GM19463 (cell line): ENCODE measurements around the gene NDUFS6.
"Not testable (repeated sequence)": the region's sequence is repeated elsewhere in the genome, so short reads cannot be mapped to it uniquely, and the experiment has no call there.

Source experiments
- ATAC-seq: cut with Tn5 transposase; IDR thresholded peaks from one replicate; pipeline ENCODE4 v1.9.1; 2021; ENCODE audit warnings: mild to moderate bottlenecking, moderate library complexity; ENCODE audit not compliant: unreplicated experiment

The NDUFS6 gene

DNA sequence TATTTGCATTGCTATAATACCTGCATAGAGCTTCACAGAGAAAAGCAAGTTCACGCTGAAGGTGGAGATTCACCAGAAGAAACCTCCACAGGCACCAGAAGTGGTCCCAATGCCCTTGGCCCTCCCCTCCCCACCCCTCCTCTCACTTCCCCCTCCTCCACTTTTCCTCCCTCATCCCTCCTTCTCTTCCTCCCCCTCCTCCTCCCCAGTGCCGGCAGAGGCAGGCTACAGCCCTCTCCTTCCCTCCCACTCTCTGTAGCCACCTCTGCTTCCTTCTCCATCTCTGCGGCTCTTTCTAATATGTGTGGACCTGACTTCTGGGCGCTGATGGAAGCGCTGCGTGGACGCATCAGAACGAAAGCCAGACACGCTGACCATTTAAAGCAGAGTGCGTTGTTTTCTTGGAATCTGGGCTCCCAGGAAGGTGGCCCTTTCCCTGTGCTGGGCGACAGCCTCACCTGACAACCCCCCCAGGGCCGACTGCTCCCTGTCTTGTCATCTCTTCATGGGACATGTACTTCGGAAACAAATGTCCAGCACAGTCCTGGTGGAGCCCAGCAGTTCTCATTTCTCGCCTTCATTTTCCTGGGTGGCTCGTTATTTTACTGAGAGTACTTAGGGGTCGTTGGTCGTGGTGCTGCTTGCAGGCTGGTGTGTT is 29.5 kb downstream of the NDUFS6 start:
- no peak for ATAC-seq

DNA sequence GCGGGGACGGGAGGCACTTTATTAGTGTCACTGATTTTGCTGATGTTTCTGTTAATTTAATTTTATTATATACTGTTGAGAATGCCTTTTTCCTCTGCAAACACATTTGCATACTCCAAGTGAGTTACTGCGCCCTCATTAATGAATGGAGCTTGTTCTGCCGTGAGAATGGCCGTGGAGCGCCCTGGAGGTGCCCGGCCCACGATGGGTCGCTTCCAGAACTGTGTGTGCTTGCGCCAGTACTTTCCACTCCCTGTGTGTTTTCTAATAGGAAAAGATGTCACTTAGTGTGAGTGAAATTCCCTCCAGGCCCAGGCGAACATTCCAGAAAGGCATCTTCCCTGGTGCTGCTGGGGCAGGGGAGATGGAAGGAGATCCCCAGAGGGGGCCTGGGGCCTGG is 30.1 kb downstream of the NDUFS6 start:
- ATAC-seq = no peak

DNA sequence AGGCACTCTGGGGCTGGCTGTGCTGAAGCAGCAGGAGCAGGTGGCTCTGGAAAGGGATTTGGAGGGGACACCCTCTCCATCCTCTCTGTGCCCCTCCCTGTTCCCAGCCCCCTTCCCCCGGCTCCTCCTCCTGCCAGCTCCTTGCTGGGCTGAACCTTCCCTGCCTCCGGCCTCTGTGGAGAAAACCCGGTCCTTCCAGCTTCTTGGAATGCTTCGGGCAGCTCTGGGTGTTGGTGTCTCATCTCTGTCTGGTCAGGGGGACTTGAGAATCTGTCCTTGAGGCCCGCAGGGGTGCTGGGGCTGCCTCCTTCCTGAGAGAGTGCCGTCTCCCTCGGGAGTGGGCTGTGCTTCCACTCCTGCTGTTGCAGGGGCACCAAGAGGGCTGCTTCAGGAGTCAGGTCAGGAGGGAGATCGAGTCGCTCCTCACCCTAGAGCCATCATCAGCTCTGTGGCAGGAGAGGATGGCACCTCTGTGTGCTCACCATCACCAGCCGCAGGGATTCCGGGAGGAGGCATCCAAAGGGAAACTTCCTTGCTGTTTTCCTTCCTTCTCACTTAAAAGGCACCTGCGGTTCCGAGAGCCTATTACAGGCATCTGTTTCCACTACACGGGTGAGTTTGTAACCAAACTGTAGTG is 30.6 kb downstream of the NDUFS6 start:
- no peak for ATAC-seq

DNA sequence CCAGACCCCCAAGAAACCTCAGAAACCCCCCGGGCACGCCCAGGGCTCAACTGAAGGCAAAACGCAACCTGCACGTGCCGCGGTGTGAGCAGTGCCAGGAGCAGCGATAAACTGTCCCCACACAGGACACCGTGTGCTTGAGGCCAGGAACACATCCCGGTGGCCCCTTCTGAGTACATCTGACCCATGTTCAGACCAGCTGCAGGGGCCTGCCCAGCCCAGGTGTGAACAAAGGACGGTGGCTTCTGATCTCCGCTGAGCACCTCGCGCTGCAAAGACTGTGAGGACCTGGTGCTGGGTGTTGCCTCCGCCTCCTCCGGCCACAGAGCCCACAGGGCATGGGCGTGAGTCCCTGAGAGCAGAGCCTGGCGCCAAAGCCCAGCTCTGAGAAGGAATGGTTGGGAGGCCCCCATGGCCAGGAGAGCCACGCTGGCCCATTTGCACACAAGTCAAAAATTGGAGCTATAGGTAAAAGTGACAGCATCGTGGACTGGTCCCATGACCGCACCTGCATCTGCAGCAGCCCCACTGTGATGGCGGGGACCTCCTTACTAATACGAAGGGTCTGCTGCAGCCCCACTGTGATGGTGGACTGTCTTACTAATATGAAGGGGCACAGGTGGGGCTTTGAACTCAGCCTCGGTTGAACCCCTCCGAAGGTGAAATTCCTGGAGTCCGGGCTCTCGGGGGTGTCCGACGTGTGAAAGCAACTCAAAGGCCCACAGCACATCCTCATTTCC is 31.5 kb downstream of the NDUFS6 start:
- no peak for ATAC-seq

DNA sequence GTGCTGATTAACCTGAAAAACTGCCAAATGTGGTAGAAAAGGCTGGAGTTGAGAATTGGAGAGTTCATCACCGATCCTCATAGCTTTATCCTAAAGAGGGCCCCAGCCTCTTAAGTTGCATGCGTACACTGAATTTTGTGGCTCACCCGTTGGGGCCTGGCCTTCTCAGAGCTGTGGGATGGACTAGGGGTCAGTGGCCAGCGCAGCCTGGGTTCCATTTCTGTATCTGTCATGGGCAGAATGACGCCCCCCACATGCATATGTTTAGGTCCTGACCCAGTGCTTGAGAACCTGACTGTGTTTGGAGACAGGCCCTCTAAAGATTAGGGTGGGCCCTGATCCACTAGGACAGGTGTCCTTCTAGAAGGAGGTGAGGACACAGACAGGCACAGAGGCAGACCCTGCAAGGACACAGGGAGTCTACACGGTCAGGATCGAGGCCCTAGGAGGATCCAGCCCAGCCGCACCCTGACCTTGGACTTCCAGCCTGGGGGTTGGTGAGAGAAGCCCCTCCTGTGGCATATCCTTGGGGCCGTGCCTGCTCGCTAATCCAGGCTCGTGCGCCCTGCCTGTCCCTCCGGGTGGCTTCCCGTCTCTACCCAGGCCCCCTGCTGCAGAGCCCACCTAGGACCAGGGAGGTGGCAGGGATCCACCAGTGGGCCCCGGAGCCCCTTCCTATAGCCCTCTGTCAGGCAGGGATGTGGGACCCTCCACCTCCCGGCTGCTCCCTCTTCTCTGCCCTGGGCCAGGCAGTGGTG is 32.2 kb downstream of the NDUFS6 start:
- ATAC-seq = no peak

DNA sequence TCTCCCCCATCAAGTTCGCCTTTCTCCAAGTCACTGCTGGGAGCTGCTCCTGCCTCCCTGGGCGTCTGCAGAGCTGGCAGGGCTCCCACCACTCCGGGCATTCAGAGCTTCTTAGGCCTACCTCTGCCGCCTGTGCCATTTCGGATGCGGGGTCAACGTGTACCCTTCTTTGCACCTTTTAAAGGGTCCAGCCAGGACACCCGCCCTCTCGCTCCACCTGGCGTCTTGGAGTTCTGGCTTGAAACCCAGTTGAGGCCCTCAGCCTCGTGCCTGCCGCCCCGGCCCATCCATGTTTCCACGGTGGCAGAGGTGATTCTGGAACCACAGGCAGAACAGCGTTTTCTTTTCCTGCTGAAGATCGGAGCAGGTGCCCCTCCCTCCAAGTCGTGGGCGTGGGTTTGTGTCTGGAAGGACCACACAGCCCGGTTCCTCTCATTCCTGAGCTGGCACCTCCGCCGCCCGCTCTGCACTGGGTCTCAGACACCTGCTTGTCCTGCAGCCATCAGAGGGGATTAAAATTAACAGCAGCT is 32.9 kb downstream of the NDUFS6 start:
- no peak for ATAC-seq

DNA sequence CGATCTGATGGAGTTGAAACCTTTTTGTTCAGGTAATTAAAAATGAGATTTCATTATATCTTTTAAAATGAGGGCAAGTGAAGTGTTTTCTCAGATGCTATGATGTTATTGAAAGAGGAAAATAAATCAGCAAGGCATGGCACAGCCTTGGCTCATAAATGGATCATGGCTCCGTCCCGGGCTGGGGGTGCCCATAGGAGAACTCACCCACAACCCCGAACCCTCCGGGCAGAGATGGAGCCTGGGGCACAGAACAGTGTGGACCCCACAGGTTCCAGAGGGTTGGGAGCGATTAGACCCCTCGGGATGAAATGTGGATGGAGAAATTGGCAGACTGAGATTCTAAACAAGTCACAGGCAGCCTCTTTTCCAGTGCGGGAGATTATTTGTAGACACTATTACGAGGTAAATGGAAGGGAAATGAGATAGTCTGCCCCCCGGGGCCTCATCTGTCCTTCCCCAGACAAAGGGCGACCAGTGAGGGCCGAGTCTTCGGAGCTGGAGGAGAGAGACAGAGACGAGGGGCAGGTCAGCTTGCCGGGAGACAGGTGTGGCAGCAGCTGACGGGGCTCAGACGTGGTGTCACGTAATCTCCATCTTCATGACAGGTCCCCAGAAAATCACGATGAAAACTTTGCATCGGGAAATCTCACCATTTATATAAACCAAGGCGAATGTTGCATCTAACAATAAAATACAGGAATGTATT is 33.7 kb downstream of the NDUFS6 start:
- no peak for ATAC-seq

DNA sequence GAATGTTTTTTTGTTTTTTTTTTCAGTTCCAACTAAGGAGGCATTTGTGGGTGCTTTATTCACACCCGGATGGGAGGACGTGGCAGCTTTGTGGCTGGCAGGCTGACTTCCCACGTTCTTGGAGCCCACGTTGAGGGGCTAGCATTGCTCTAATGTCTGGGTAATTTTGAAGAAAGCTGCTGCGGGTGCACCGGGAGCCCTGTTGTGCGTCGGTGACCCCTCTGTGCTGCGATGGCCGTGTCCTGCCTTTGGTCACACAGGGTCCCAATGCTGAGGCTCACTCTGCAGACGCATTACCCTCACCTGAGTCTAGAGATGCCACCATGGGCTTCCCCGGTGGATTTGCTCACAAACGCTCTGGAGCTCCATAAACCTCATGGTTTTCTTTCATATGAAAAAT is 34.2 kb downstream of the NDUFS6 start:
- no peak for ATAC-seq

DNA sequence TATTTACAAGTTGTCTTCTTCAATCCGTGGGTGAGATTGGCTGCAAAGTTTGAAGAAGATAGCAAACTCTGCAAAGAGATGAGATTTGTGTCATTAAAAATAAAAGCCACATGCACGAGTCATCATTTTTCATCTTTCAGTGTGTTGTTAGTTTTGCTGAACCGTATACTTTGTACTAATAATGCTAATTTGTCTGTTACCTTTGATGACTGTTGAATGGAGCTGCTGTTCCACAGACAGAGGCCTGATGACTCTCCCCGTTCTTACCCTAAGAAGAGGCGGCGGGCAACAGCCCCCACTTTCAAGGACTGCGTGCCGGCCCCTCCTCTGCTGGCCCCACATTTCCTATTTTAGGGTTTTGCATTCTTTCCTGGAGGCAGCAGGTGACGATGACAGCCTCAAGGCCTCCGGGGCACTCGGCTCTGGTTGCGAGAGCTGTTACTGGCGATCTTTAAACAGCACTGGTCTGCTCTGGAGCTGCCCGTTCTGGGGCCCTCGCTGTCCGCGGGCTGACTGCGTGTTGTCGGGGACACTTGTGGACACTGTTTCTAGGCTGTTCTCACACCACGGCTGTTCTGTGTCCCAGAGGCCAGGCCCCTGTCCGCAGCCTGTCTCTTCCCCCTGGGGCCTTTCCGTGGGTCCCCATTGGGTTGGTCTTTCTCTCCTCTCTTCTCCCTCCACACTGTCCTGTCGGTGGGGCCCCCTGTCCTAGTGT is 35.1 kb downstream of the NDUFS6 start:
- no peak for ATAC-seq

DNA sequence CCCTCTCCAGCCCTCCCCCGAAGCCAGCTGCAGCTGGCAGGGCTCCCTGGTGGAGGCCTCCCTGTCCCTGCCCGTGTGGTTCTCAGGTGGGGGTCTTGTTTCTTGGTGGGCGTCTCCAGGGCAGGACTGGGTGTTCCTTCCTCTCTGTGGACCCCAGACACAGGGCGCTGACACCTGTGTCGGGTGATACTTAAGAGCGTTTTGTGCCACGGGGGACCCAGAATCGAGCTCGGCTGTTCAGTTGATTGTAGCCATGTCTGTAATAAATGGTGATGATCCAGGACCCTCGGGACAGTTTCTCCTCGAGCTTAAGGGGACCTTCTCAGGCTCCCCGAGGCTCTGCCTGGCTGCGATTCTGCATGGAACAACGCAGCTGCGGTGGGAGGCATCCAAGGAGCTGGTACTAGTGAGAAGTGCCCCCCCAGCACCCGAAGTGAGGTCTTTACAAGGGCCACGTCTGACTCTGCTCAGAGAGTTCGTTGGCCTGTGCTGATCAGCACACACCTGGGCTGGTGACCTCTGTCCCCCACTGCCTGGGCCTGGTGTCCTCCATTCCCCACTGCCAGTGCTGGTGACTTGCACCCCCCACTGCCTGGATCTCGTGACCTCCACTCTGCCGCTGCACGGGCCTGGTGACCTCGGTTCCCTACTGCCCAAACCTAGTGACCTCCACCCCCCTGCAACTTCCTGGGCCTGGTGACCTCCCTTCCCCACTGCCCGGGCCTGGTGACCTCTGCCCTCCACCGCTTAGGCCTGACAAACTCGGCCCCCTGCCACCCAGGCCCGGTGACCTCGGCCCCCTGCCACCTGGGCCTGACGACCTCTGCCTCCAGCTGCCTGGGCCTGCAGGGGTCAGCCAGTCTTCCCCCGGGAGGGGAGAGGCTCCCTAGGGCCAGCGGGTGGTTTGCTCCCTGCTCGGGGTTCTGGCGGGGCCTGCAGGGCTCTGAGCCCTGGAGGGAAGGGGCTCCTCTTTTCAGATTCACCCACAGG is 36.0 kb downstream of the NDUFS6 start:
- no peak for ATAC-seq

DNA sequence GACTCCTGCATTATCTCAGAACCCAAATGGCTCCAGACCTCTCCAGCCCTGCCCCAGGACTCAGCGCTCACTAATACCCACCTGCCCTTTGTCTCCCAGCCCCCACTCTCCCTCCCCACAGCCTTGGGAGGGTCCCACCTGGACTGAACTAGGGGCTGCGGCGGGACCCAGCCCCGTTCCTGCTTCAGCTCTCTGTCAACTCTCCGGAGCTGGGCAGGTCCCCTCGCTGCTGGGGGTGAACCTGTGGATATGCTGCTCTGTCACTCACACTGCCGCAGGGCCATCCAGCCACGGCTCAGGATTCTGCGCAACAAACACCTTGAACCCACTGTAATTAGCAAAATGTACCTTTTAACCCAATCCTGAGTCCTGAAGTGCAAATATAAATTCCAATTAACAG is 36.8 kb downstream of the NDUFS6 start:
- ATAC-seq = no peak

DNA sequence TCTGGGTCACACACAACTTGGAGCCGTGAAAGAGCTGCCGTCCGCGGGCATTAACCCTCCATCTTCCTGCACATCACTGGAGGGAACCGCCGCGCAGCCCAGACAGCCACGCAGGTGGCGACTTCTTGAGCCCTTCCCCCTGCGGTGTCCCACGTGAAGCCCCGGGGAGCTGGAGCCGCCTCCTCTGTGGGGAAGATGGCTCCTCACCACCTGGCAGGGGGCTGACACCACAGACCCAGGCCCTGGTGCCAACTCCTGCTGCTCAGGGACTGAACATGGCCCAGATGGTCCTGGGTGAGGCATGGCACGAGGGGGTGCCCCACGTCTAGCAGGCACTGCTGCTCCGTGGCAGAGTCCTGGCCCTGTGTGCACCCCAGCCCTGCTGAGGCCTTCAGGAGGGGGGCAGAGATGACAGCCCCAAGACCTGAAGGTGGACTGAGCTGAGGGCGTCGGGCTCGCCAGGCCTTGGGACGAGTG is 38.9 kb downstream of the NDUFS6 start:
- ATAC-seq = no peak

DNA sequence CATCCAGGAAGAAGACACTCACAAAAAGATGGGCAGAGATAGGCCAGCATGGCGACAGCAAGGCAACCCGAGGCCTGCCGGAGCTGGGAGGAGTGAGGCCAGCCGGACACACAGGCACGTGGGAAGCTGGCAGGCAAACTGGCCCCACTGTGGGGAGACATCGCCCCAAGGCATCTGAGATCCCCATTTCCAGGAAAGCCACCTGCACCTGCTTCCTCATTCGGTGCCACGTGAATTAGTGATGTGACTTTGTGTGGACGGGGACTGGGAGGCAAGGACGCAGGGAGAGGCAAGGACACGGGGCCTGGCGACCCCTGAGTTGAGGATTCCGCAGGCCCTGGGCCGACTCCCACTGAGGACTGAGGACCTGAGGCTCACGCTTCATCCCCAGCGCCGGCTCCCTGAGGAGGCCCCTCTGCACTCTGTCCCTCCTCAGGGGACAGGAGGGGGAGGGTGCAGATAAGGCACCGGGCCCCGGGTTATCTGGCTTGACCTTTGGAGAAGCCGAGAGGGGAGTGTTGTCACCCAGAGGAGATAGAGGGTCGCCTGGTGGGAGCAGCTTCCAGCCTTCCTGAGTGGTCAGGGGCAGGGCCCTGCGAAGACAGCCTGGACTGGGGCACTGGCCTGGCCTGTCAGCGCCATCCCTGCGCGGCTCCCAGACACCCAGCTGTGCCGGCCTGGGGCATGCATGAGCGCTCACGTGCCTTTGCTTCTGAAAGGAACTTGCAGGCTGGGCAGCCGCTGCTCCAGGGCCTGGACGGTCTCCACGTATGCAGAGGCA is 39.7 kb downstream of the NDUFS6 start:
- no peak for ATAC-seq

DNA sequence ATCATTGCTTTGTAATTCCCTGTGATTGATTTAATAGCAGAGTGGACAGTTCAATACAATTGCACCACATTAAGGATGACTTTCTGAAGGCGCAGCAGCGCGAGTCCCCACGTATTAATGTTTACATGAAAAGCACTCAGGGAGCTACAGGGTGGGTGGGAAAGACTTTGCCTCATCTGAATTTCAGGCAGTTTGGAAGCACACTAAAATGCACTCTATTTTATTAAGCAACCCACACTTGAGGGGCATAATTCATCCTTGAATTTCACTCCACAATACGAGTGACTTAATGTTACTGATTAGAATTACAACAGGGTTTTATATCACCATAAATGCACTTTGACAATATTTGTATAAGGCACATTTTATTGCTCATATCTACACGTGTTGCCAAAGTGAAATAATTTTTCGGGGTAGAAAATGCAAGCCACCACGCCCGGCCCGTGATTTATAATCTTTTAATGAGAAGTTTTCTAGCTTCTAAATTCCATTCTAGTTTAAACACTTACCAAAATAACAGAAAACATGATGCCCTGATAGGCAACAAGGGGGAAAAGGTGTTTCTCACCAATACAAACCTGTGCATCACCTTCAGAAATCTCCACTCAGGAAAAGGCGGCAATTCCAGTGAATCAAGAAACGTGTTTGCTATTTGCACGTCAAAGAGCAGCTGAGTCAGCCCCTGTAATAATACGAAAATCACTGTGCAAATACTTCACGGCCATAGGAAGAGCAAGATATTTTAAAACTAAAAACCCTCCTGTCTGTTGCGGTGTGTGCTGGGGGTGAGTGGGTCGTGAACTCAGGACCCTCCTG is 41.0 kb downstream of the NDUFS6 start:
- ATAC-seq = no peak

DNA sequence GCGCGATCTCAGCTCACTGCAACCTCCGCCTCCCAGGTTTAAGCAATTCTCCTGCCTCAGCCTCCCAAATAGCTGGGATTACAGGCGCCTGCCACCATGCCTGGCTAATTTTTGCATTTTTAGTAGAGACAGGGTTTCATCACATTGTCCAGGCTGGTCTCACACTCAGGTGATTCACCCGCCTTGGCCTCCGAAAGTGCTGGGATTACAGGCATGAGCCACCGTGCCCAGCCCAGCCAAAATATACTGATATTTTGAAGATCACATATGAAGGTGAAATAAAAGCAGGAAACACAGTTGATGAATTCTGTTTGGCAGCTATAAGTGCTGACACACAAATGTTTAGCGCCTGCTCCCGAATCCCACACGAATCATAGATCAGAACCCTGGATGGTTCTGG is 42.6 kb downstream of the NDUFS6 start:
- not testable (repeated sequence) for ATAC-seq

DNA sequence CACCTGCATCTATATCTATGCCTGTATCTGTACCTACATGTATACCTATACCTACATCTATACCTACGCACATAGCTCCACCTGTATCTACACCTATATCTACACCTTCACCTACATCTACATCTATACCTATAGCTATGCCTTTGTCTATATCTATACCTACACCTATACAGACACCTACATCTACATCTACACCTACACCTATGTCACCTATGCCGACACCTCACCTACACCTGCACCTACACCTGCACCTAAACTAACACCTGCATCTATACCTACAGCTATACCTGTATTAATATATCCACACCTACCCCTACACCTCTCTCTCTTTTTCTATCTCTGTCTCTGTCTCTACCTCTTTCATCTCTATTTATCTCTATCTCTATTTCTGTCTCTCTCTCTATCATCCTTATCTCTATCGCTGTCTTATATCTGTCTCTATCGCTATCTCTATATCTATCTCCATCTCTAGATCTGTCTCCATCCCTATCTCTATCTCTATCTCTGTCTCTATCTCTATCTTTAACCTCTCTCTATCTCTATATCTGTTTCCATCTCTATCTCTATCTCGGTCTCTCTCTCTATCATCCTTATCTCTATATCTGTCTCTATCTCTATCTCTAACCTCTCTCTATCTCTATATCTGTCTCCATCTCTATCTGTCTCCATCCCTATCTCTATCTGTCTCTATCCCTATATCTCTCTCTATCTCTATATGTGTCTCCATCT is 43.7 kb downstream of the NDUFS6 start:
- no peak for ATAC-seq
